Fibroblast of skin of scalp (primary cell): ENCODE measurements around the gene FAM227B. TPM values are rescaled to one million over a fixed set of nuclear protein-coding genes. Genes with fewer than 3 reads are reported as not detected.
"Not testable (repeated sequence)": the region's sequence is repeated elsewhere in the genome, so short reads cannot be mapped to it uniquely, and the experiment has no call there.

Source experiments
- DNase-seq: peaks from one replicate; pipeline ENCODE4 v3.0.0-alpha.2; 2013
- polyA plus RNA-seq, 2 experiments: library from polyadenylated mRNA; unstranded; fragments of 120-200 nt; gene quantifications; one replicate each; pipeline ENCODE4 v1.2.1, GENCODE V29; 2013; ENCODE audit not compliant: insufficient read length in 2 of 2

Gene FAM227B
- 2.8 TPM for polyA plus RNA-seq (2013, experiment 1 of 2; ENCODE audit: insufficient read length)
- polyA plus RNA-seq (2013, experiment 2 of 2; ENCODE audit: insufficient read length), result 3.7 TPM

- peak; percentile 99 for DNase-seq
Observed at GRCh38 chr15:49620658-49621368, at the start of gene FAM227B, which contains the start of gene DTWD1. Gene FAM227B (minus strand): TSS chr15:49620818. CDS start chr15:49615171, 5,647 bp downstream. Gene DTWD1 (plus strand): TSS chr15:49621048. CDS start chr15:49625168, 4,120 bp downstream.

GRCh38 chr15:49669288-49669687 lies 48.7 kb upstream of the FAM227B start:
- no peak for DNase-seq

- DNase-seq, result not testable (repeated sequence)
Observed at GRCh38 chr15:49666486-49666885, 45.9 kb upstream of the FAM227B start.

- DNase-seq, result no peak
Observed at GRCh38 chr15:49664716-49665115, 44.1 kb upstream of the FAM227B start.

- DNase-seq, result no peak
Observed at GRCh38 chr15:49656734-49657133, 36.1 kb upstream of the FAM227B start.

- DNase-seq, result no peak
Observed at GRCh38 chr15:49652922-49653321, 32.3 kb upstream of the FAM227B start.

GRCh38 chr15:49650676-49651075 lies 30.1 kb upstream of the FAM227B start:
- DNase-seq, result no peak

GRCh38 chr15:49649987-49650386 lies 29.4 kb upstream of the FAM227B start:
- no peak for DNase-seq

GRCh38 chr15:49646891-49647290 lies 26.3 kb upstream of the FAM227B start:
- DNase-seq, result no peak

- peak; percentile 82 for DNase-seq
Observed at GRCh38 chr15:49645941-49646340, 25.3 kb upstream of the FAM227B start.

GRCh38 chr15:49645277-49645676 lies 24.7 kb upstream of the FAM227B start:
- DNase-seq, result no peak

- DNase-seq, result no peak
Observed at GRCh38 chr15:49644364-49644794, 23.8 kb upstream of the FAM227B start.

GRCh38 chr15:49637857-49638256 lies 17.2 kb upstream of the FAM227B start:
- DNase-seq, result no peak

GRCh38 chr15:49628379-49628778 lies 7.8 kb upstream of the FAM227B start:
- DNase-seq, result no peak

- DNase-seq, result peak; percentile 93
Observed at GRCh38 chr15:49627407-49627877, 6.8 kb upstream of the FAM227B start.

- no peak for DNase-seq
Observed at GRCh38 chr15:49625460-49626036, 4.9 kb upstream of the FAM227B start.

GRCh38 chr15:49624056-49624455 lies 3.4 kb upstream of the FAM227B start:
- peak; percentile 91 for DNase-seq

GRCh38 chr15:49622561-49622960 lies 1.9 kb upstream of the FAM227B start:
- DNase-seq, result no peak

GRCh38 chr15:49621887-49622286 lies 1.3 kb upstream of the FAM227B start:
- no peak for DNase-seq

- no peak for DNase-seq
Observed at GRCh38 chr15:49621401-49621811, 788 bp upstream of the FAM227B start.

GRCh38 chr15:49620199-49620598 lies 419 bp downstream of the FAM227B start:
- DNase-seq, result no peak

- DNase-seq, result no peak
Observed at GRCh38 chr15:49619226-49619625, 1.4 kb downstream of the FAM227B start.

GRCh38 chr15:49612240-49612639 lies 8.4 kb downstream of the FAM227B start:
- not testable (repeated sequence) for DNase-seq
